ENCODE results near the gene LRRC45.

Gene LRRC45

DNA sequence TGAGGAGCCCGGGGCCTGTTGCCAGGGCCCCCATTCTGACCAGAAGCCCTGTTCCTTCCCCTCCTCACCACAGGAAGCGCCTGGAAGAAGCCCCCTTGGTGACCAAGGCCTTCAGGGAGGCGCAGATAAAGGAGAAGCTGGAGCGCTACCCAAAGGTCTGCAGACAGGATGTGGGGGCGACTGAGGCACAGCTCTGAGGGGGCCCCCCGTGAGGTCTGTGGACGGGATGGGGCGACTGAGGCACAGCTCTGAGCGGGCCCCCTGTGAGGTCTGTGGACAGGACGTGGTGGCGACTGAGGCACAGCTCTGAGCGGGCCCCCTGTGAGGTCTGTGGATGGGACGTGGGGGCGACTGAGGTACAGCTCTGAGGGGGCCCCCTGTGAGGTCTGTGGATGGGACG lies 13.7 kb upstream of the LRRC45 start:
- Histone ChIP-seq H3K4me3 (no peak overlapping the region), H3K9ac (ENCODE audit: insufficient read length) (no peak overlapping the region), H3K9me3 (ENCODE audit: low read depth, low read length) (no peaks in the 10 kb centered on the region), H3K27ac (no peak overlapping the region), H3K36me3 (ENCODE audit: insufficient read depth, low read length) (no peaks in the 10 kb centered on the region)
- no peak for TF ChIP-seq EZH2 (IDR thresholded peaks at IDR 0.05)
- TF ChIP-seq FOXP2 (optimal IDR thresholded peaks at IDR 0.05; ENCODE audit: control extremely low read depth, extremely low read length, insufficient read depth): no peak
- no peak for TF ChIP-seq POLR2AphosphoS5 (IDR thresholded peaks at IDR 0.05; ENCODE audit: borderline replicate concordance, low read depth, low read length)
- no peak for DNase-seq (ENCODE audit: low read depth, low spot score)

DNA sequence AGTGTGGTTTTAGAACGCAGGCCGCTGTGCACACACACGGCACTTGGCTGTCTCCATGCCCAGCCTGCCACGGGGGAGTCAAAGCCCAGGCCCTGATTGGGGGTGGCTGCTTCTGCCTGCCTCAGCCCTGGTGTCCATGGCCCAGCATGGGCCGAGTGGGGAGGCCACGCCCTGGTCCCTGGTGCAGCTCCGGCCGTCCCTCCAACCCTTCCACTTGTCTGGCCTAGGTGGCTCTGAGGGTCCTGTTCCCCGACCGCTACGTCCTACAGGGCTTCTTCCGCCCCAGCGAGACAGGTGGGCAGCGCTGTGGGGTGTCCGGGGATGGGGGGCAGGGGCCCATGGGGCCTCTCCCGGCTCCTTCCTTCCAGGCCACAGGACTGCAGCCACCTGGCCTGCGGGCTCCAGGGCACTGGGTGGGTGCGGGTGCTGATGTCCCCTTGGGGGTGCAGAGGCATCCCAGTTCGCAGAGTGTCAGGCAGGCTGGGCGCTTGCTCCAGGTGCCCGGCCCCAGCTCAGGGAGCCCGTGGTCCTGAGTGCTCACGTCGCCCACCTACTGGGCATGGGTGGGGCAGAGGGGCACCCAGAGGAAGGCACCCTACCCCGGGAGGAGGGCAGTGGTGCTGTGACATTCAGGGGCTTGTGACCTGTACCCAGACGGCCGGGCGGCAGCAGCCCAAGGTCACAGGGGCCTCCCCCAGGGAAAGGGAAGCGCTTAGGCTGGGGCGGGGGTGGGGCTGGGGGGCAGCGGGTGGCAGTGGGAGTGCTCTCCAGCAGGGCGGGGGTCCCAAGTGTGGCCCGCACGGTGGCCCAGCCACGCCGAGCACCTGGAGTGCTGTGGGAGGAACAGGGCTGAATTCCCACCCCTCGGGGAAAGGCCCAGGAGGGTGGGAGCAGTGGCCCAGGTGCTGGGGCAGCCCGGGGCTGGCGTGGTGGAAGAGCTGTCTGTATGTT lies 12.3 kb upstream of the LRRC45 start:
- no peak overlapping the region for H3K9ac ChIP-seq (ENCODE audit: insufficient read length)
- no peaks in the 10 kb centered on the region for H3K36me3 ChIP-seq (ENCODE audit: insufficient read depth, low read length)
- DNase-seq (ENCODE audit: low read depth, low spot score): no peak
- no peaks in the 10 kb centered on the region for H3K9me3 ChIP-seq (ENCODE audit: low read depth, low read length)
- TF ChIP-seq EZH2 (IDR thresholded peaks at IDR 0.05): no peak
- TF ChIP-seq POLR2AphosphoS5 (IDR thresholded peaks at IDR 0.05; ENCODE audit: borderline replicate concordance, low read depth, low read length): no peak
- TF ChIP-seq FOXP2 (optimal IDR thresholded peaks at IDR 0.05; ENCODE audit: control extremely low read depth, extremely low read length, insufficient read depth): no peak
- H3K4me3 ChIP-seq: no peak overlapping the region
- H3K27ac ChIP-seq: no peak overlapping the region

DNA sequence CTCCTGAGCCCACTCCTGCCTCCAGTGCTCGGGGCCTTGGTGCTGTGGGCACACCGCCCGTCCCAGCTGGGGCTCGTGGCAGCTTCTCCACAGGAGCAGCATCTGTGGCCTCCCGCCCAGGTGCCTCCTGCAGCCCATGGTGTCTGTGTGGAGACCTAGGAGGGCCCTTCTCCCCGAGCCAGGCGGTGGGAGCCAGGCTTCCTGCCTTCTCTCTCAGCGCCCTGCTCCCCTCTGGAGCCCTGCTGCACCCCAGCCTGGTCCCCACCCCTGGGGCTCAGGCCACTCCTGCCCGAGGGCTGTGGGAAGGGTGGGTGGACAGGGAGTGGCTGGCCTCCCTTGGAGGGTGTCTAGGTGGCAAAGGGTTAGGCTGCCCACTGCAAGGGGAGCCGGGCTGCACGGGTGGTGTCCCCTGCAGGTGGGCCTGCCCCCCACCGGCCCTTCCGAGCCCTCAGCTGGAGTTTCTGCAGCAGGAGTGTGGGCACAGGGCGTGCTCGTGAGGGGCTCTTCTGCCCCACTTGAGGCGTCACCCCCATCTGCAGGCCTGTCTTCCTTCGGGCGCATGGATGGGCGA lies 11.4 kb upstream of the LRRC45 start:
- Histone ChIP-seq H3K36me3 (ENCODE audit: insufficient read depth, low read length) (no peaks in the 10 kb centered on the region), H3K9me3 (ENCODE audit: low read depth, low read length) (no peaks in the 10 kb centered on the region), H3K27ac (peak overlapping the region; percentile 77; the same call in 1 of the 2 replicates), H3K4me3 (no peak overlapping the region), H3K9ac (ENCODE audit: insufficient read length) (no peak overlapping the region)
- TF ChIP-seq EZH2 (IDR thresholded peaks at IDR 0.05) (no peak), POLR2AphosphoS5 (IDR thresholded peaks at IDR 0.05; ENCODE audit: borderline replicate concordance, low read depth, low read length) (no peak), FOXP2 (optimal IDR thresholded peaks at IDR 0.05; ENCODE audit: control extremely low read depth, extremely low read length, insufficient read depth) (no peak)
- no peak for DNase-seq (ENCODE audit: low read depth, low spot score)

- H3K4me3 ChIP-seq: no peak overlapping the region
- no peaks in the 10 kb centered on the region for H3K9me3 ChIP-seq (ENCODE audit: low read depth, low read length)
- H3K9ac ChIP-seq (ENCODE audit: insufficient read length): no peak overlapping the region
- no peak for DNase-seq (ENCODE audit: low read depth, low spot score)
- no peaks in the 10 kb centered on the region for H3K36me3 ChIP-seq (ENCODE audit: insufficient read depth, low read length)
- TF ChIP-seq FOXP2 (optimal IDR thresholded peaks at IDR 0.05; ENCODE audit: control extremely low read depth, extremely low read length, insufficient read depth) (no peak), EZH2 (IDR thresholded peaks at IDR 0.05) (no peak), POLR2AphosphoS5 (IDR thresholded peaks at IDR 0.05; ENCODE audit: borderline replicate concordance, low read depth, low read length) (no peak)
- H3K27ac ChIP-seq: peak overlapping the region; percentile 77
Measured at GRCh38 chr17:82012261-82012639, 10.9 kb upstream of the LRRC45 start.

DNA sequence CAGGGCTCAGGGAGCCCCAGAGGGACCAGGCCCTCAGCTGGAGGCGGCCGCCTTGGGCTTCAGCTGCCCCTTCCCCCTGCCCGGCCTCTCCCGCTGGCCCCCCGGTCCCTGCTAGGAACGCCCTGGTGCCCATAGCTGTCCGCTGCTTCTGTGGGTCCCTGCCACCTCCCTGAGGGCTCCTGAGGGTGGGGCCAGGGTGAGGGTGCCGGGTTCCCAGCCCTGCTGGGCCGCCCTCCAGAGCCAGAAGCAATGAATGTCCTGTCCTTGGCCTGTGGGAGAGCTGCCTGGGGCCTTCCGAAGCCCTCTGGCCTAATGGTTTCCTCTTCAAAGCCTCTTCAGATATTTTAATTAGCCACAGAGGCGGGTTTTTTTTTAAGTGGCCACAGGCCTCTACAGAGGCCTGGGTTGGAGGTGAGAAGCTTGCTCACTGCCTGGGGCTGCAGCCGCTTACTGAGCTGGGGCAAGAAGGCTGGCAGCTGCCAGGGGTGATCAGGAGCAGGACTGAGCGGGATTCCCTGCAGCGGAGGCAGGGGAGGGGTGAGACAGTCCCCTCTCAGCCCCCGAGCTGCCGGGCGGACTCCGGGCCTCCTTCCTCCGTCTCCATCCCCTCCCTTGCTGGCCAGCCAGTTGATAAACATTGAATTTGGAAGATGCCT lies 10.3 kb upstream of the LRRC45 start:
- TF ChIP-seq FOXP2 (optimal IDR thresholded peaks at IDR 0.05; ENCODE audit: control extremely low read depth, extremely low read length, insufficient read depth) (no peak), POLR2AphosphoS5 (IDR thresholded peaks at IDR 0.05; ENCODE audit: borderline replicate concordance, low read depth, low read length) (no peak), EZH2 (IDR thresholded peaks at IDR 0.05) (no peak)
- Histone ChIP-seq H3K9ac (ENCODE audit: insufficient read length) (peak overlapping the region; percentile 53), H3K9me3 (ENCODE audit: low read depth, low read length) (no peaks in the 10 kb centered on the region), H3K4me3 (no peak overlapping the region), H3K36me3 (ENCODE audit: insufficient read depth, low read length) (no peaks in the 10 kb centered on the region), H3K27ac (peak overlapping the region; percentile 77)
- no peak for DNase-seq (ENCODE audit: low read depth, low spot score)

- Histone ChIP-seq H3K9me3 (ENCODE audit: low read depth, low read length) (no peaks in the 10 kb centered on the region), H3K27ac (peak overlapping the region; percentile 77), H3K9ac (ENCODE audit: insufficient read length) (peak overlapping the region; percentile 53), H3K36me3 (ENCODE audit: insufficient read depth, low read length) (no peaks in the 10 kb centered on the region), H3K4me3 (no peak overlapping the region)
- no peak for TF ChIP-seq POLR2AphosphoS5 (IDR thresholded peaks at IDR 0.05; ENCODE audit: borderline replicate concordance, low read depth, low read length)
- no peak for TF ChIP-seq EZH2 (IDR thresholded peaks at IDR 0.05)
- TF ChIP-seq FOXP2 (optimal IDR thresholded peaks at IDR 0.05; ENCODE audit: control extremely low read depth, extremely low read length, insufficient read depth): no peak
- no peak for DNase-seq (ENCODE audit: low read depth, low spot score)
Measured at GRCh38 chr17:82013341-82013740, 9.8 kb upstream of the LRRC45 start.

DNA sequence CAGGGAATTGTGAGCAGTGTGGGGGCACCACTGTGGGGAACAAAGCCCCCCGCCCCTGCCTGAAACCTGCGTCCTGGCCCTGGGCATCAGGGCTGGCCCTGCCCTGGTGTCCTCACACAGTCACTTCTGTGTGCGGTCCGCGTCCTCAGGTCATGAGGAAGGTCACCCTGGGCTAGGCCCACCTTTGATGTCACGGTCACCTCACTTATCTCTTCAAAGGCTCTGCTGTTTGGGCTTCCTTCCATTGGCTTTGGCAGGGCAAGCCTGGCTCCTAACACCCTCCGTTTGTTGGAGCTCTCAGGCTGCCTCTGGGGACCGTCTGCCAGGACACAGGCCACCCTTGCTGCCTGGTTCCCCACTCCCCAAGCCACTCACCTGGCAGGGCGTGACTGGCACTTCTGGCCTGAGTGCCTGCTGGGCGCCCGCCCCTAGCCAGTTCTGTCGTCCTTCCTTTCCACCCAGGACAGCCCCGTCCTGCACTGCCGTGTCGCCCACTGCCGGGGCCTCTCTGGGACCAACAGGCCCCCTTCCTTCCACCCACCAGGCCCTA lies 9.3 kb upstream of the LRRC45 start:
- Histone ChIP-seq H3K9ac (ENCODE audit: insufficient read length) (peak overlapping the region; percentile 47), H3K27ac (peak overlapping the region; percentile 77), H3K9me3 (ENCODE audit: low read depth, low read length) (no peaks in the 10 kb centered on the region), H3K36me3 (ENCODE audit: insufficient read depth, low read length) (no peaks in the 10 kb centered on the region), H3K4me3 (peak overlapping the region; percentile 54)
- no peak for TF ChIP-seq EZH2 (IDR thresholded peaks at IDR 0.05)
- DNase-seq (ENCODE audit: low read depth, low spot score): no peak

DNA sequence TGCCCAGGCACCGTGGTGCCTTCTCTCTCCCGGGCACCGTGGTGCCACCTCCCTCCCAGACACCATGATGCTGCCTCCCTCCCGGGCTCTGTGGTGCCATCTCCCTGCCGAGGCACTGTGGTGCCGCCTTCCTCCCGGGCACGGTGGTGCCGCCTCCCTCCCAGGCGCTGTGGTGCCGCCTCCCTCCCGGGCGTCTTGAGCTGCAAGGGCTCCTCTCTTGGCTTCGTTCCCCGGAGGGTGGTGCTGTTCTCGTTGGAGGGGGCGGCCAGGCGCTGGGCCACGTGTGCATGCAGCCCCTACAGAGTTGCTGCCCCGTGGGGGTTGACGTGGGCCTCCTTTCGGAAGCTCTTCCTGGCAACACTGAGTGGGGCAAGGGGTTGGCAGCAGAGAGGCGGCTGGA lies 8.7 kb upstream of the LRRC45 start:
- TF ChIP-seq FOXP2 (optimal IDR thresholded peaks at IDR 0.05; ENCODE audit: control extremely low read depth, extremely low read length, insufficient read depth): peak; percentile 73
- no peak for TF ChIP-seq EZH2 (IDR thresholded peaks at IDR 0.05)
- no peaks in the 10 kb centered on the region for H3K9me3 ChIP-seq (ENCODE audit: low read depth, low read length)
- H3K27ac ChIP-seq: peak overlapping the region; percentile 77
- peak overlapping the region; percentile 54 for H3K4me3 ChIP-seq
- peak overlapping the region; percentile 50 for H3K9ac ChIP-seq (ENCODE audit: insufficient read length)
- H3K36me3 ChIP-seq (ENCODE audit: insufficient read depth, low read length): no peaks in the 10 kb centered on the region
- DNase-seq (ENCODE audit: low read depth, low spot score): no peak

Data from SK-N-MC (cell line).